Breast epithelium (tissue), 3 donors: ENCODE data around the gene TBX15.

Source experiments
- CTCF ChIP-seq, 3 donors: fragments of 450-650 bp; IDR thresholded peaks; one replicate each; pipeline ENCODE4 v1.5.1; 2016 to 2017; ENCODE audit warnings: antibody characterized with exemption in 3 of 3, mild to moderate bottlenecking in 3 of 3, moderate library complexity in 3 of 3
- POLR2A ChIP-seq: fragments of 450-650 bp; IDR thresholded peaks from one replicate; pipeline ENCODE4 v1.6.1; 2016; ENCODE audit warnings: antibody characterized with exemption, mild to moderate bottlenecking, moderate library complexity
- POLR2AphosphoS5 ChIP-seq, 3 donors: sonication (generic); formaldehyde crosslinking; IDR thresholded peaks; one replicate each; pipeline ENCODE4 v1.6.1; 2017; ENCODE audit warnings: antibody characterized with exemption in 3 of 3

DNA sequence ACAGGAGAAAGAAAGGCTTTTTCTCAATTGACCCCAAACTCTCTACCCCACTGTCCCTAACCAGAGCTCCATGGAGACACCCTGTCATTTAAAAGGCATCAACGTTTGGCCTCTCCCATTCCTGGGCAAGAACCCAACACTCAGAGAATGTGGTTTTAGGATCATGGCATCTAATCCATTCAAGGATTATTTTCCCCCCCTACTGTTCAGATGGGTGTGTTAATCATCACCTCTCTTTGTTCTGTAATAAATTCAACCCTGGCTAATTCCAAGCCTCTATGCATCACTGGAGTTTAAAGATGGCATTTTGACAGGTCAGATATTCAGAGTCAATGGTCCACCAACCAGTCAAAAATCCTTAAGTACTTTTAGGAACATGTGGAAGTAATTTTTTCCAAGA, 42.7 kb downstream of the TBX15 start:
- TF ChIP-seq CTCF (IDR thresholded peaks at IDR 0.05) (no peak), POLR2A (no peak), POLR2AphosphoS5 (IDR thresholded peaks at IDR 0.05) (no peak)
